OCI-LY3 (cell line): ENCODE results near the gene BLOC1S4.
A peak's percentile ranks its signal among the peaks of the same experiment; 100 is the strongest.
"Not testable (repeated sequence)": the region's sequence is repeated elsewhere in the genome, so short reads cannot be mapped to it uniquely, and the experiment has no call there.

Experiments used
- H2AFZ ChIP-seq: fragments of 200-600, 300-600 bp; shearing (Covaris generic); 2 replicates; pipeline ENCODE4 v1.6.0; 2014; ENCODE audit warnings: antibody characterized with exemption, low read depth, low read length
- H3K27ac ChIP-seq: fragments of 200-600, 300-600 bp; sonication (generic); 2 replicates; pipeline ENCODE4 v1.5.1; 2014; ENCODE audit warnings: mild to moderate bottlenecking, low read length, moderate library complexity, mixed read lengths
- H3K27me3 ChIP-seq: fragments of 200-600, 300-600 bp; sonication (generic); 2 replicates; pipeline ENCODE4 v1.6.1; 2014; ENCODE audit warnings: low read depth, low read length, mixed read lengths
- H3K36me3 ChIP-seq: fragments of 200-600, 300-600 bp; sonication (generic); replicated peaks from 2 replicates; pipeline ENCODE3; 2014; ENCODE audit warnings: low read depth, low read length, mixed read lengths
- H3K4me1 ChIP-seq: fragments of 300-600, 200-600 bp; sonication (generic); 2 replicates; pipeline ENCODE4 v1.6.1; 2014; ENCODE audit warnings: low read length, mixed read lengths
- H3K4me2 ChIP-seq: fragments of 200-600, 300-600 bp; sonication (generic); 2 replicates; pipeline ENCODE4 v1.6.1; 2014; ENCODE audit warnings: low read length, mixed read lengths
- H3K4me3 ChIP-seq: fragments of 300-600, 200-600 bp; sonication (generic); 2 replicates; pipeline ENCODE4 v1.5.1; 2014; ENCODE audit warnings: antibody characterized with exemption, mild to moderate bottlenecking, low read length, moderate library complexity
- H3K79me2 ChIP-seq: fragments of 300-600, 200-600 bp; shearing (Covaris generic); 2 replicates; pipeline ENCODE4 v1.6.1; 2014; ENCODE audit warnings: mild to moderate bottlenecking, low read length, mixed read lengths
- H3K9ac ChIP-seq: fragments of 300-600, 200-600 bp; shearing (Covaris generic); 2 replicates; pipeline ENCODE4 v1.6.0; 2014; ENCODE audit warnings: mild to moderate bottlenecking, low read length, moderate library complexity
- H3K9me3 ChIP-seq: fragments of 200-600, 300-600 bp; shearing (Covaris generic); 2 replicates; pipeline ENCODE4 v1.6.1; 2014; ENCODE audit warnings: low read length, mixed read lengths; ENCODE audit not compliant: insufficient read depth
- H4K20me1 ChIP-seq: fragments of 200-600, 300-600 bp; sonication (generic); 2 replicates; pipeline ENCODE4 v1.6.1; 2016; ENCODE audit warnings: low read length, mixed read lengths; ENCODE audit not compliant: insufficient read depth
- EZH2phosphoT487 ChIP-seq: fragments of 200-600 bp; shearing (Covaris generic); IDR thresholded peaks from 2 replicates; pipeline ENCODE4 v1.6.1; 2018; ENCODE audit warnings: antibody characterized with exemption, mixed run types, low read depth
- TF ChIP-seq, protein P1 (sequence below): fragments of 200-600, 300-600 bp; sonication (generic); IDR thresholded peaks from 2 replicates; pipeline ENCODE4 v1.5.1; 2014; ENCODE audit warnings: antibody characterized with exemption, low read length, low read depth

Gene BLOC1S4

DNA sequence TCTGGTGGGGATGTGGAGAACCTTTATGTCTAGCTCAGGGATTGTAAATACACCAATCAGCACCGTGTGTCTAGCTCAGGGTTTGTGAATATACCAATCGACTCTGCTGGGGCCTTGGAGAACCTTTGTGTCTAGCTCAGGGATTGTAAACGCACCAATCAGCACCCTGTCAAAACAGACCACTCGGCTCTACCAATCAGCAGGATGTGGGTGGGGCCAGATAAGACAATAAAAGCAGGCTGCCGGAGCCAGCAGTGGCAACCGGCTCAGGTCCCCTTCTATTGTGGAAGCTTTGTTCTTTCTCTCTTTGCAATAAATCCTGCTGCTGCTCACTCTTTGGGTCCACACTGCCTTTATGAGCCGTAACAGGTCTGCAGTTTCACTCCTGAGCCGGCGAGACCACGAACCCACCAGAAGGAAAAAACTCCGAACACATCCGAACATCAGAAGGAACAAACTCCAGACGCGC, 42.7 kb upstream of the BLOC1S4 start:
- not testable (repeated sequence) for H3K9me3 ChIP-seq, H3K27me3 ChIP-seq
- Histone ChIP-seq H3K36me3 (peaks cover 25% of the 10 kb centered on the region), H4K20me1 (peaks cover 17% of the 10 kb centered on the region), H3K27ac (peak overlapping the region; percentile 27; the same call in 1 of the 2 replicates), H2AFZ (peak overlapping the region; percentile 84), H3K9ac (peak overlapping the region; percentile 77), H3K4me3 (peak overlapping the region; percentile 87), H3K79me2 (peaks cover 34% of the 10 kb centered on the region), H3K4me1 (peaks cover 16% of the 10 kb centered on the region), H3K4me2 (peak overlapping the region; percentile 85)

GRCh38 chr4:6673660-6674499, 42.1 kb upstream of the BLOC1S4 start:
- Histone ChIP-seq H2AFZ (peak overlapping the region; percentile 84), H3K4me2 (peak overlapping the region; percentile 85), H3K27ac (peak overlapping the region; percentile 27), H3K79me2 (peaks cover 39% of the 10 kb centered on the region), H3K36me3 (peaks cover 30% of the 10 kb centered on the region), H3K9ac (peak overlapping the region; percentile 77), H3K9me3 (no peaks in the 10 kb centered on the region), H3K4me1 (peaks cover 16% of the 10 kb centered on the region), H4K20me1 (peaks cover 17% of the 10 kb centered on the region), H3K27me3 (no peaks in the 10 kb centered on the region), H3K4me3 (peak overlapping the region; percentile 87)
- TF ChIP-seq EZH2phosphoT487 = no peak
- TF ChIP-seq, protein P1, sequence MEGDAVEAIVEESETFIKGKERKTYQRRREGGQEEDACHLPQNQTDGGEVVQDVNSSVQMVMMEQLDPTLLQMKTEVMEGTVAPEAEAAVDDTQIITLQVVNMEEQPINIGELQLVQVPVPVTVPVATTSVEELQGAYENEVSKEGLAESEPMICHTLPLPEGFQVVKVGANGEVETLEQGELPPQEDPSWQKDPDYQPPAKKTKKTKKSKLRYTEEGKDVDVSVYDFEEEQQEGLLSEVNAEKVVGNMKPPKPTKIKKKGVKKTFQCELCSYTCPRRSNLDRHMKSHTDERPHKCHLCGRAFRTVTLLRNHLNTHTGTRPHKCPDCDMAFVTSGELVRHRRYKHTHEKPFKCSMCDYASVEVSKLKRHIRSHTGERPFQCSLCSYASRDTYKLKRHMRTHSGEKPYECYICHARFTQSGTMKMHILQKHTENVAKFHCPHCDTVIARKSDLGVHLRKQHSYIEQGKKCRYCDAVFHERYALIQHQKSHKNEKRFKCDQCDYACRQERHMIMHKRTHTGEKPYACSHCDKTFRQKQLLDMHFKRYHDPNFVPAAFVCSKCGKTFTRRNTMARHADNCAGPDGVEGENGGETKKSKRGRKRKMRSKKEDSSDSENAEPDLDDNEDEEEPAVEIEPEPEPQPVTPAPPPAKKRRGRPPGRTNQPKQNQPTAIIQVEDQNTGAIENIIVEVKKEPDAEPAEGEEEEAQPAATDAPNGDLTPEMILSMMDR = no peak

DNA sequence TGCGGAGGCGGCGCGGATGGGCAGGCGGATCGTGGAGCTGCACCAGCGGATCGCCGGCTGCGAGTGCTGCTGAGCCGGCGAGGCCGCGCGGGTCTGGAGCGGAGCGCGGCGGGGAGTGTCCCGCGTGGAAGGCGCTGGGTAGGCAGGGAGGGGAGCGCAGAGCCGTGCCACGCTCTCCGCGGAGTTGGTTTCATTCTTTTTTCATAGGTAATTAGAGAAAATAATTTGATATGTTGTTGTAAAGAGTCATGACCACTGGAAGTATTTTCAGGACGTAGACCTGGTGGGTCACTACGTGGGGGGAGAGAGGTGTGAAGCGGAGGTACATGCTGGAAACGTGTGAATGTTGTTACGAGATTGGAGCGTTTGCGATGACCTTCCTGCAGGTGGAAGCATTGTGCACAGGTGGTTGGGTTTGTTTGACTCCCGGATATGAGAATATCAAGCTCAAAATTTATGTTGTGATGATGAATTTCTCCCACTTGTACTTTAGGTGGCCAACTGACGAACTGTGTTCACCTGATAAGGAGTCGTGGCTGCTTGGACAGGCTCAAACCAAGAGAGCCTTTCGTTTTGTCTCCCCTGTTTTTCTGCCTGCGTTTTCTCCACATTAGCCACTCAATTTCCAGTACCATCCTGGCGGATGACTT, 41.3 kb upstream of the BLOC1S4 start:
- no peak overlapping the region for H2AFZ ChIP-seq
- H3K27me3 ChIP-seq = no peaks in the 10 kb centered on the region
- peaks cover 16% of the 10 kb centered on the region for H3K4me1 ChIP-seq
- peak overlapping the region; percentile 27 for H3K27ac ChIP-seq
- no peak for TF ChIP-seq EZH2phosphoT487
- TF ChIP-seq, protein P1 = peak; percentile 41
- H3K4me2 ChIP-seq = peak overlapping the region; percentile 85
- peaks cover 17% of the 10 kb centered on the region for H4K20me1 ChIP-seq
- peak overlapping the region; percentile 77 for H3K9ac ChIP-seq
- H3K4me3 ChIP-seq = peak overlapping the region; percentile 87
- H3K9me3 ChIP-seq = no peaks in the 10 kb centered on the region
- peaks cover 34% of the 10 kb centered on the region for H3K36me3 ChIP-seq
- peaks cover 39% of the 10 kb centered on the region for H3K79me2 ChIP-seq

GRCh38 chr4:6676722-6677558, 39.0 kb upstream of the BLOC1S4 start:
- peaks cover 39% of the 10 kb centered on the region for H3K79me2 ChIP-seq
- peaks cover 39% of the 10 kb centered on the region for H3K36me3 ChIP-seq
- H2AFZ ChIP-seq = no peak overlapping the region
- TF ChIP-seq, protein P1 = no peak
- no peak for TF ChIP-seq EZH2phosphoT487
- H4K20me1 ChIP-seq = peaks cover 17% of the 10 kb centered on the region
- no peak overlapping the region for H3K27ac ChIP-seq
- H3K4me1 ChIP-seq = peaks cover 16% of the 10 kb centered on the region
- no peak overlapping the region for H3K9ac ChIP-seq
- H3K27me3 ChIP-seq = no peaks in the 10 kb centered on the region
- no peak overlapping the region for H3K4me3 ChIP-seq
- H3K4me2 ChIP-seq = no peak overlapping the region
- H3K9me3 ChIP-seq = no peaks in the 10 kb centered on the region
